Endothelial cell of coronary artery (primary cell): Measurements from ENCODE around the gene ANKFN1. TPM values are rescaled to one million over a fixed set of nuclear protein-coding genes. Genes with fewer than 3 reads are reported as not detected.

ENCODE experiments used
- total RNA-seq: library from RNA; depleted of rRNA; stranded (reverse); fragments of >200 nt; gene quantifications from 2 replicates; pipeline ENCODE4 v1.2.3, GENCODE V29; 2014

The ANKFN1 gene, protein sequence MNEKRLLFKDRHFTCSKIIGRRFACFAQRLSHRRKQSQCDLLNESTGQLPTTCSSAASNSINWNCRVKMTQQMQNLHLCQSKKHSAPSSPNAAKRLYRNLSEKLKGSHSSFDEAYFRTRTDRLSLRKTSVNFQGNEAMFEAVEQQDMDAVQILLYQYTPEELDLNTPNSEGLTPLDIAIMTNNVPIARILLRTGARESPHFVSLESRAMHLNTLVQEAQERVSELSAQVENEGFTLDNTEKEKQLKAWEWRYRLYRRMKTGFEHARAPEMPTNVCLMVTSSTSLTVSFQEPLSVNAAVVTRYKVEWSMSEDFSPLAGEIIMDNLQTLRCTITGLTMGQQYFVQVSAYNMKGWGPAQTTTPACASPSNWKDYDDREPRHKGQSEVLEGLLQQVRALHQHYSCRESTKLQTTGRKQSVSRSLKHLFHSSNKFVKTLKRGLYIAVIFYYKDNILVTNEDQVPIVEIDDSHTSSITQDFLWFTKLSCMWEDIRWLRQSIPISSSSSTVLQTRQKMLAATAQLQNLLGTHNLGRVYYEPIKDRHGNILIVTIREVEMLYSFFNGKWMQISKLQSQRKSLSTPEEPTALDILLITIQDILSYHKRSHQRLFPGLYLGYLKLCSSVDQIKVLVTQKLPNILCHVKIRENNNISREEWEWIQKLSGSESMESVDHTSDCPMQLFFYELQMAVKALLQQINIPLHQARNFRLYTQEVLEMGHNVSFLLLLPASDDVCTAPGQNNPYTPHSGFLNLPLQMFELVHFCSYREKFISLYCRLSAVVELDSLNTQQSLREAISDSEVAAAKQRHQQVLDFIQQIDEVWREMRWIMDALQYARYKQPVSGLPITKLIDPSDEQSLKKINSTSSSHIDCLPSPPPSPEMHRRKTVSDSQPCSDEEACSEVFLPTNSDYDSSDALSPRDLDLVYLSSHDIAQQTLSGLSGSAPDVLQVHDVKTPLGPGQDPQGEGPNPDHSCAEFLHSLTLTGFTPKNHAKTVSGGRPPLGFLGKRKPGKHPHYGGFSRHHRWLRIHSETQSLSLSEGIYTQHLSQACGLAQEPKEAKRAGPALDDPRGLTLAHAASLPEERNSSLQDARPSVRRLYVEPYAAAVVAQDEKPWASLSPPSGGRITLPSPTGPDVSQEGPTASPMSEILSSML
- 0.09 TPM in 1 of 2 replicates, not detected in the other for total RNA-seq

DNA sequence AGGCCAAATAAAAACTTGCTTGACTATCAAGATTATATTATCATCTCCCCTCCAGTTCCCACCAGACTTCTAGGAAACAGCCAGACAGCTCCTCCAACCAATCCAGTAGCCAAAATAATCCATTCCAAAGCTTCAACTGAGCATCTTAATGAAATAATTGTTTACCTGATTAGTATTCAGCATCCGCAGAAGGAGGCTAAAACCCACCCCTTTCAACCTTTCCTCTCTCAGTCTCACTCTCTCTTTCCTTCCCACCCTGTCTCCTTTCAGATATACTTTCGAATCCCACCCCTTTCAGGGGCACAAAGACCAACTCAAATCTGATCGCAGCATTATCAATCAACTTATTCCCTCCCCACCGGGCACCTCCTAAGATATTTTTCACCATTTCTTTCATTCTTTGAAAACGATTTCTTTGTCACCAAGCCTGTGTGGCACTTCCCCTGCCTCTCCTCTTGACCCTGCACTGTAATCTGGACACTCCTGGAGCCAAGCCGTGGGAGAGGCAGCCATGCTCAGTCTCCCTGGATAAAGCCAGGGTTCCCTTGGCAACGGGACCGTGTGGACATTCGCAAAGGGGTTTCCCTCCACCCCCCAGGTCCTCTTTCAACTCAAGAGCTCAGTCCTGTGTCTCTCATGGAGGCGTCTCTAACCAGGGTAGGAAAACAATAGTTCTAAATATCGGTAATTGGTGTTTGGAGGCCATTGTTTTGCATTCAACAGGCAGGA, at the start of gene ANKFN1:
Gene ANKFN1 (plus strand): TSS at position 602 of the 729 bp plus-strand sequence. CDS start 59,193 bp downstream, outside the sequence.

